A549 (cell line): ENCODE measurements around the gene TCP10L.
"Not testable (repeated sequence)": the region's sequence is repeated elsewhere in the genome, so short reads cannot be mapped to it uniquely, and the experiment has no call there.

Source experiments
- CBX2 ChIP-seq: fragments of 200-600 bp; sonication (generic); IDR thresholded peaks from 2 replicates; pipeline ENCODE4 v1.6.1; 2016; ENCODE audit warnings: low read depth, mild to moderate bottlenecking, borderline replicate concordance
- CTCF ChIP-seq: fragments of >200 bp; sonication (Bioruptor Twin); formaldehyde crosslinking; IDR thresholded peaks from 3 replicates; pipeline ENCODE4 v1.5.1; 2016
- EP300 ChIP-seq, 2 experiments: fragments of >200 bp; sonication (Bioruptor Twin); formaldehyde crosslinking; IDR thresholded peaks; 2 replicates in 1 of 2; 3 replicates in 1 of 2; pipeline ENCODE4 v1.6.1; 2016 to 2017
- MAZ ChIP-seq: fragments of 150-350 bp; IDR thresholded peaks from 2 replicates; pipeline ENCODE4 v1.6.1; 2014; ENCODE audit warnings: antibody characterized with exemption, low read depth, low read length, borderline replicate concordance
- POLR2A ChIP-seq: IDR thresholded peaks from 2 replicates; pipeline ENCODE4 v1.6.1; 2012; ENCODE audit warnings: mild to moderate bottlenecking, low read length
- POLR2AphosphoS2 ChIP-seq: conservative IDR thresholded peaks from 2 replicates; pipeline ENCODE4 v1.6.1; 2012; ENCODE audit warnings: low read length, improper control_type of control experiment, inconsistent platforms
- SMC3 ChIP-seq: fragments of >200 bp; sonication (Bioruptor Twin); formaldehyde crosslinking; IDR thresholded peaks from 3 replicates; pipeline ENCODE4 v1.6.1; 2018; ENCODE audit warnings: inconsistent platforms
- TP53 ChIP-seq: fragments of 250-450 bp; sonication (Bioruptor Pico); IDR thresholded peaks from 2 replicates; pipeline ENCODE4 v1.5.0; 2021; ENCODE audit warnings: mild to moderate bottlenecking, moderate library complexity
- USF2 ChIP-seq: fragments of 450-650 bp; IDR thresholded peaks from 2 replicates; pipeline ENCODE4 v1.6.1; 2014; ENCODE audit warnings: antibody characterized with exemption

GRCh38 chr21:32531561-32531960, 53.8 kb downstream of the TCP10L start:
- not testable (repeated sequence) for TF ChIP-seq SMC3; TP53; CTCF; USF2; EP300 (IDR thresholded peaks at IDR 0.05); MAZ; POLR2A; POLR2AphosphoS2; CBX2
